ENCODE measurements around the gene THOC1.
"Not testable (repeated sequence)": the region's sequence is repeated elsewhere in the genome, so short reads cannot be mapped to it uniquely, and the experiment has no call there.

Gene THOC1

DNA sequence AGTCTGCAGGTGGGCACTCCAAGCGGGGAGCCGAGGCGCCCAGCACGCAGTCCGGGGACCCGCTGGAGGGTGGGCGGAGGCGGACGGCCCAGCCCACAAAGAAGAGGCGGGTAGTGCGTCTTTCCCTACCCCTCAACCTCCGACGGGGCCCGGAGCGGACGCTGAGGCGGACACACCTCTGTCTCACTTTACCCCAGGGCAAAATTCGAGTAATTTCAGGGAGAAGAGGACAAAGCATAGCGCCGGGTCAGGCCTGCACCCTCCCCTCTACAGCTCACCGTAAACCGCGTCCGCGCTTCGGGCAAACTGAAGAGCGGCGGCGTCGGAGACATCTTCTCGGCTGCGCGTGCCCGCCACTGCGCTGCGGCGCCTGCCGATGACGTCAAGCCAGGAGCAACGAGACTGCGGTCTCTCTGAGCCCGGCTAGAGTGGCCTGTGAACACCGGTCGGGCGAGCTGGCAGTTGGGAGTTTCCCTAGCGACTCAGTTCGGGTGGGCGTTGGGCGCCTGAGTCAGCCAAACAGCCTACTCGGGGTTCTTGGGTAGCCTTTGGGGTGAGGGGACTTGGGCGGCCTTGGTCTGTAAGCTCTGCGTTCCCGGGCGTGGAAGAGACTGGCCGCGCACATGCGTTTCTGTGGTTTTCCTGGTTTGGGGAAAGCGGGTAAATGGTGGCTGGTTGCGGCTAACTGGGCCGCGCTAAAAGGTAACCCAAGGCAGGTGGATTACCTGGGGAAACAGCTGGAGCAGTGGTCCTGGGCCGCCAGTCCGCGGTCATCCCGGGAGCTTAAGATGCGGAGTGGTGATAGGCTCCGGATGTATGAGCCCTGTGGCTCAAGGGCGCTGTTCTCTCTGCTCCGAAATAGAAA lies at the start of gene THOC1:
TSS of gene THOC1 (minus strand) at position 360 of the 865 bp plus-strand sequence. CDS start at position 332, 28 bp downstream.
- peak within 1 kb of the TSS; percentile 87 for H3K9ac ChIP-seq (ENCODE audit: low read depth, low read length)
- peak within 1 kb of the TSS; percentile 89 for H3K4me3 ChIP-seq (ENCODE audit: low read depth, low read length)
- H3K36me3 ChIP-seq (ENCODE audit: control insufficient read depth, insufficient read depth, low read length), result peaks cover 24% of the 10 kb centered on the region
- no peaks in the 10 kb centered on the region for H3K27me3 ChIP-seq (ENCODE audit: control insufficient read depth, insufficient read depth, low read length)
- H3K4me1 ChIP-seq (ENCODE audit: control insufficient read depth, insufficient read depth, low read length), result peaks cover 21% of the 10 kb centered on the region
- peak within 1 kb of the TSS; percentile 92 for H3K27ac ChIP-seq (ENCODE audit: low read depth, low read length)
- H3K9me3 ChIP-seq (ENCODE audit: control insufficient read depth, insufficient read depth, low read length), result no peaks in the 10 kb centered on the region

DNA sequence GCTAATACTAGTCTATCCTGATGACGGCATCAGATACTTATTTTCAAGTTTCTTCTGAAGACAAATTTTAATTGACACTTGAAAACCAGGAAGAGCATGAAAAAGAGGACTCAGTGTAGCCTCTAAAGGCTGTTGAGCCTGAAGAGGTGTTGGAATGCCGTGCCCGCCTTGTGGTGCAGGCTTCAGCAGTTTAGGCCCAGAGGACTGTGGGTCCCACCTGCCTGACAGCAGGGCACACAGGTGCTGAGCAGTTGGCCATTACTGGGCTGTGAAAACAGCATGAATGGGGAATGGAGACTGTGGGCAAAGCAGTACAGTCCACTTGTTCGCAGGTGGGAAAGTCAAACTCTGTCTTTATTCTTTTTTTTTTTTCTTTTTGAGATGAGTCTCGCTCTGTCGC lies 49.8 kb upstream of the THOC1 start:
- Histone ChIP-seq H3K9me3 (ENCODE audit: control insufficient read depth, insufficient read depth, low read length) (no peaks in the 10 kb centered on the region), H3K27ac (ENCODE audit: low read depth, low read length) (no peak overlapping the region), H3K36me3 (ENCODE audit: control insufficient read depth, insufficient read depth, low read length) (no peaks in the 10 kb centered on the region), H3K4me3 (ENCODE audit: low read depth, low read length) (no peak overlapping the region), H3K9ac (ENCODE audit: low read depth, low read length) (no peak overlapping the region), H3K27me3 (ENCODE audit: control insufficient read depth, insufficient read depth, low read length) (no peaks in the 10 kb centered on the region), H3K4me1 (ENCODE audit: control insufficient read depth, insufficient read depth, low read length) (no peaks in the 10 kb centered on the region)

DNA sequence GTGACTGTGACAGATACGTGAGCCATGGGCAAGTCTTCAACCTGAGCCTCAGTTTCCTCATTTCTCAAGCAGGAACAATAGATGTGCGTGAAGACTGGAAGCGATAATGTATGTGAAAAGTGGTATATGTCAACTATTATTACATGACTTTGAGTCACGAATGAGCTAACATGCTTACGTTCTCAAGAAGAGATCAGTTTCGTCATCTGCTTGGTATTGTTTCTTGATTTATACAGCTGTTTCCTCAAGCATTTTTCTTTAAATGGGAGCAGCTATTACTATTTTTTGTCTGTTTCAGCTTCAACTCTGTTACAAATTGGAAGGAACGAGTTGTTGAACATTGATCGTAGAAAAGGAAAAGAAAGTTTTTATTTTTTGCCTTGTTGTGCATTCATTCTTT lies 48.5 kb upstream of the THOC1 start:
- no peaks in the 10 kb centered on the region for H3K9me3 ChIP-seq (ENCODE audit: control insufficient read depth, insufficient read depth, low read length)

DNA sequence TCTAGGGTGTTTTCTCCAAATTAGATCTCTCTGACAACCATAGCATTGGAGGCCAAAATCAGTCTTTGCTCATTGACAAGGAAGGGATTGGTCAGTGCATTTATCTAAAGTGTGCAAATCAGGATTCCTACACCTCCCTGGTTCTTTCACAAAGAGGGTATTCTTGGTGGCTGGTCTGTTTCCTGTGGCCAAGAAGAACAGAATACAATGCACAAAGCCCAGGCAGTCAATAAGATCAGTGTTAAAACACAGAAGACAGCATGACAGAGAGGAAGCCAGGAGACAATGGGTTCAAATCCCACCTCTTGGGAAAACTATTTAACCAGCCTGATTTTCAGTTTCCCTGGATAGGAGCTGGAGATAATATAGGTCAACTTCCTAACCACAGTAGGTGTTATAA lies 46.1 kb upstream of the THOC1 start:
- no peak overlapping the region for H3K27ac ChIP-seq (ENCODE audit: low read depth, low read length)
- H3K9ac ChIP-seq (ENCODE audit: low read depth, low read length), result no peak overlapping the region
- no peaks in the 10 kb centered on the region for H3K27me3 ChIP-seq (ENCODE audit: control insufficient read depth, insufficient read depth, low read length)
- no peak overlapping the region for H3K4me3 ChIP-seq (ENCODE audit: low read depth, low read length)
- H3K4me1 ChIP-seq (ENCODE audit: control insufficient read depth, insufficient read depth, low read length), result no peaks in the 10 kb centered on the region
- no peaks in the 10 kb centered on the region for H3K36me3 ChIP-seq (ENCODE audit: control insufficient read depth, insufficient read depth, low read length)
- no peaks in the 10 kb centered on the region for H3K9me3 ChIP-seq (ENCODE audit: control insufficient read depth, insufficient read depth, low read length)

More for the DNA sequence above, 48.5 kb upstream of the THOC1 start:
- no peaks in the 10 kb centered on the region for H3K4me1 ChIP-seq (ENCODE audit: control insufficient read depth, insufficient read depth, low read length)
- H3K4me3 ChIP-seq (ENCODE audit: low read depth, low read length), result no peak overlapping the region
- H3K27me3 ChIP-seq (ENCODE audit: control insufficient read depth, insufficient read depth, low read length), result no peaks in the 10 kb centered on the region
- no peak overlapping the region for H3K9ac ChIP-seq (ENCODE audit: low read depth, low read length)
- no peak overlapping the region for H3K27ac ChIP-seq (ENCODE audit: low read depth, low read length)
- no peaks in the 10 kb centered on the region for H3K36me3 ChIP-seq (ENCODE audit: control insufficient read depth, insufficient read depth, low read length)

- no peak overlapping the region for H3K4me3 ChIP-seq (ENCODE audit: low read depth, low read length)
- H3K36me3 ChIP-seq (ENCODE audit: control insufficient read depth, insufficient read depth, low read length), result no peaks in the 10 kb centered on the region
- no peaks in the 10 kb centered on the region for H3K9me3 ChIP-seq (ENCODE audit: control insufficient read depth, insufficient read depth, low read length)
- no peaks in the 10 kb centered on the region for H3K27me3 ChIP-seq (ENCODE audit: control insufficient read depth, insufficient read depth, low read length)
- H3K27ac ChIP-seq (ENCODE audit: low read depth, low read length), result no peak overlapping the region
- H3K4me1 ChIP-seq (ENCODE audit: control insufficient read depth, insufficient read depth, low read length), result no peaks in the 10 kb centered on the region; the same call in 1 of the 2 replicates
- no peak overlapping the region for H3K9ac ChIP-seq (ENCODE audit: low read depth, low read length)
Observed at GRCh38 chr18:312415-312814, 44.6 kb upstream of the THOC1 start.

DNA sequence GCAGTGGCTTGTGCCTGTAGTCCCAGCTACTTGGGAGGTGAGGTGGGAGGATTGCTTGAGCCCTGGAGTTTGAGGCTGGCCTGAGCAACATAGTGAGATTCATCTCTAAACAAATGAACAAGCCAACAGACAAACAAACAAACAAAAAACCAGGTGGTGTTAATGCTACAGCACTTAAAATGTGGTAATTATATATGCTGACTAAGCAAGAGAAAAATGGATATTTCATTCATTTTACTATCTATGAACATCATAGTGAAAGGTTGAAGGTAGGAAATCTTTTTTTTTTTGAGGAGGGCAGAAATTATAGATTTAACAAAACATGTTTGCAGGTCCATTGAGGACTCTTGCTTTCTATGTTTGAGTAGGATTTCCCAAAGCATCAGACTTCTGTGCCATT lies 42.2 kb upstream of the THOC1 start:
- Histone ChIP-seq H3K9me3 (ENCODE audit: control insufficient read depth, insufficient read depth, low read length) (no peaks in the 10 kb centered on the region), H3K4me1 (ENCODE audit: control insufficient read depth, insufficient read depth, low read length) (peaks cover 14% of the 10 kb centered on the region), H3K36me3 (ENCODE audit: control insufficient read depth, insufficient read depth, low read length) (no peaks in the 10 kb centered on the region), H3K27ac (ENCODE audit: low read depth, low read length) (no peak overlapping the region), H3K9ac (ENCODE audit: low read depth, low read length) (no peak overlapping the region), H3K27me3 (ENCODE audit: control insufficient read depth, insufficient read depth, low read length) (no peaks in the 10 kb centered on the region), H3K4me3 (ENCODE audit: low read depth, low read length) (no peak overlapping the region)

- not testable (repeated sequence) for H3K36me3 ChIP-seq (ENCODE audit: control insufficient read depth, insufficient read depth, low read length); H3K27ac ChIP-seq (ENCODE audit: low read depth, low read length); H3K27me3 ChIP-seq (ENCODE audit: control insufficient read depth, insufficient read depth, low read length); H3K9ac ChIP-seq (ENCODE audit: low read depth, low read length); H3K4me3 ChIP-seq (ENCODE audit: low read depth, low read length); H3K9me3 ChIP-seq (ENCODE audit: control insufficient read depth, insufficient read depth, low read length)
- H3K4me1 ChIP-seq (ENCODE audit: control insufficient read depth, insufficient read depth, low read length), result peaks cover 29% of the 10 kb centered on the region
Observed at GRCh38 chr18:308086-308485, 40.2 kb upstream of the THOC1 start.

DNA sequence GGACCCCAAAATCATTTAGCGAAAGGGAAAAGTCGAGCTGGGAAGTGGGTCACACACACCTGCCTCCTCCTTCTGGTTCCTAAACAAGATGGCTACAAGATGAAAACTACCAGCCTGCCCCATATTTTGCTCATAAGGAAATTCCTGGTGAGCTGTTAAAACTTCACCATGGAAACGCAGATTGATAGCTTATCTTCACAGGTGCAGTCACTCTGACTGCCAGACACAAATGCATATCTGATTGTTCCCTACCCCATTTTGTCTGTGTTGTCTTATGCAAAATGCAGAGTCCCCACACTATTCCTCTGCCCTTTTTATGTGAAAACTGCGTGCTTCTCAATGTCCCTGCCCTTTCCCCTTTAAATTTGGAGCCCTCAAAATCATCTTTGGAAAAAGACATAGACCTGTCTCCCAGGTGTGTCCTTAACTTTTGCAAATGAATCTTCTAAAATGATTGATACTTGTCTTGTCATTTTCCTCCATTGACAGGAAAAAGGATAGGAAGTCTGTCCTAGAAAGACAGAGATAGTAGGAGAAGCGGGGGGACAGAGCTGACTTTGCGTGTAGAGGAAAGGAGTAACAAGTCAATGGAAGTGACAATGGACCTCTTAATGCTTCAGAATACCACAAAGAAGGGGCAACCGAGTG lies 38.9 kb upstream of the THOC1 start:
- Histone ChIP-seq H3K4me3 (ENCODE audit: low read depth, low read length) (no peak overlapping the region), H3K9ac (ENCODE audit: low read depth, low read length) (no peak overlapping the region), H3K27ac (ENCODE audit: low read depth, low read length) (no peak overlapping the region), H3K9me3 (ENCODE audit: control insufficient read depth, insufficient read depth, low read length) (no peaks in the 10 kb centered on the region), H3K36me3 (ENCODE audit: control insufficient read depth, insufficient read depth, low read length) (no peaks in the 10 kb centered on the region), H3K4me1 (ENCODE audit: control insufficient read depth, insufficient read depth, low read length) (peaks cover 29% of the 10 kb centered on the region), H3K27me3 (ENCODE audit: control insufficient read depth, insufficient read depth, low read length) (no peaks in the 10 kb centered on the region)

GRCh38 chr18:305003-305501 lies 37.2 kb upstream of the THOC1 start:
- Histone ChIP-seq H3K4me3 (ENCODE audit: low read depth, low read length) (no peak overlapping the region), H3K27ac (ENCODE audit: low read depth, low read length) (peak overlapping the region; percentile 58), H3K9ac (ENCODE audit: low read depth, low read length) (no peak overlapping the region), H3K27me3 (ENCODE audit: control insufficient read depth, insufficient read depth, low read length) (no peaks in the 10 kb centered on the region), H3K9me3 (ENCODE audit: control insufficient read depth, insufficient read depth, low read length) (no peaks in the 10 kb centered on the region), H3K36me3 (ENCODE audit: control insufficient read depth, insufficient read depth, low read length) (no peaks in the 10 kb centered on the region), H3K4me1 (ENCODE audit: control insufficient read depth, insufficient read depth, low read length) (peaks cover 29% of the 10 kb centered on the region)

- Histone ChIP-seq H3K36me3 (ENCODE audit: control insufficient read depth, insufficient read depth, low read length) (no peaks in the 10 kb centered on the region), H3K27me3 (ENCODE audit: control insufficient read depth, insufficient read depth, low read length) (no peaks in the 10 kb centered on the region), H3K4me1 (ENCODE audit: control insufficient read depth, insufficient read depth, low read length) (peaks cover 29% of the 10 kb centered on the region), H3K4me3 (ENCODE audit: low read depth, low read length) (no peak overlapping the region), H3K27ac (ENCODE audit: low read depth, low read length) (no peak overlapping the region), H3K9me3 (ENCODE audit: control insufficient read depth, insufficient read depth, low read length) (no peaks in the 10 kb centered on the region), H3K9ac (ENCODE audit: low read depth, low read length) (no peak overlapping the region)
Observed at GRCh38 chr18:303607-304006, 35.8 kb upstream of the THOC1 start.

- H3K4me3 ChIP-seq (ENCODE audit: low read depth, low read length), result no peak overlapping the region
- no peaks in the 10 kb centered on the region for H3K9me3 ChIP-seq (ENCODE audit: control insufficient read depth, insufficient read depth, low read length)
- H3K27ac ChIP-seq (ENCODE audit: low read depth, low read length), result no peak overlapping the region
- no peak overlapping the region for H3K9ac ChIP-seq (ENCODE audit: low read depth, low read length)
- peaks cover 29% of the 10 kb centered on the region for H3K4me1 ChIP-seq (ENCODE audit: control insufficient read depth, insufficient read depth, low read length)
- no peaks in the 10 kb centered on the region for H3K36me3 ChIP-seq (ENCODE audit: control insufficient read depth, insufficient read depth, low read length)
- H3K27me3 ChIP-seq (ENCODE audit: control insufficient read depth, insufficient read depth, low read length), result no peaks in the 10 kb centered on the region
Observed at GRCh38 chr18:303011-303410, 35.2 kb upstream of the THOC1 start.

Measured in HUES48 (cell line).